Measurements from ENCODE around the gene ITPKB. TPM values are rescaled to one million over a fixed set of nuclear protein-coding genes. Genes with fewer than 3 reads are reported as not detected.

Gene ITPKB
- total RNA-seq, 1 donor from 2014 or later: 24.8 TPM

- intact Hi-C loops (cut with DNase I): loop anchor here (5.0 kb wide), 1 partner anchor 33 kb away; no protein-coding TSS in a partner anchor
- no peak for ATAC-seq
Observed at GRCh38 chr1:226680653-226681052, 58.4 kb downstream of the ITPKB start.

GRCh38 chr1:226679853-226680516, 59.1 kb downstream of the ITPKB start:
- peak; percentile 83 for ATAC-seq
- DNase-seq (ENCODE audit: missing footprints): peak; percentile 92
- intact Hi-C loops (cut with DNase I): loop anchor here (5.0 kb wide), 1 partner anchor 33 kb away; no protein-coding TSS in a partner anchor

More at GRCh38 chr1:226680653-226681052, 58.4 kb downstream of the ITPKB start:
- DNase-seq (ENCODE audit: missing footprints): no peak

GRCh38 chr1:226679262-226679661, 59.8 kb downstream of the ITPKB start:
- no peak for DNase-seq (ENCODE audit: missing footprints)
- intact Hi-C loops (cut with DNase I): no loop called here
- no peak for ATAC-seq

GRCh38 chr1:226678701-226679100, 60.4 kb downstream of the ITPKB start:
- intact Hi-C loops (cut with DNase I): no loop called here
- no peak for ATAC-seq
- no peak for DNase-seq (ENCODE audit: missing footprints)

- ATAC-seq (no peak), DNase-seq (ENCODE audit: missing footprints) (no peak)
- intact Hi-C loops (cut with DNase I): no loop called here
Observed at GRCh38 chr1:226678251-226678650, 60.8 kb downstream of the ITPKB start.

GRCh38 chr1:226677027-226678020, 61.8 kb downstream of the ITPKB start:
- DNase-seq (ENCODE audit: missing footprints): peak; percentile 89
- peak; percentile 72 for ATAC-seq
- intact Hi-C loops (cut with DNase I): loop anchor here (2.0 kb wide), 1 partner anchor 17 kb away; no protein-coding TSS in a partner anchor

DNA sequence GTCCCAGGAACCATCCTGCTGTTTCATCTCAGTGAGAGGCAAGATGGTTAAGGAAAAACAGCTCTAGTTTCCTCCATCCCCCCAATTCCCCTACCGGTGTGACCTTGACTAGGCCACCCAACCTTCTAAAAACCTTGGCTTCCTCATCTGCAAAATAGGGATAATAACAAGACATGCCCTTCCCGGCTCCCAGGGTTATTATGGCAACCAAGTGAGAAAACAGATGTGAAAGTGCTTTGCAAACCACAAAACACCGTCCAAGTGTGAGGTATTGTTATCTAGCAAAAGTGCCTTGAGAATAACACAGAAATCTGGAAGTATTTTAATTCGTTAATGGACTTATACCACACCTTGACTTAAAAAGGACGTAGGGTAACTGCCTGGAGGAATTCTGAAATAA, 62.7 kb downstream of the ITPKB start:
- ATAC-seq: no peak
- DNase-seq (ENCODE audit: missing footprints): no peak
- intact Hi-C loops (cut with DNase I): loop anchor here (2.0 kb wide), 1 partner anchor 16 kb away; no protein-coding TSS in a partner anchor

DNA sequence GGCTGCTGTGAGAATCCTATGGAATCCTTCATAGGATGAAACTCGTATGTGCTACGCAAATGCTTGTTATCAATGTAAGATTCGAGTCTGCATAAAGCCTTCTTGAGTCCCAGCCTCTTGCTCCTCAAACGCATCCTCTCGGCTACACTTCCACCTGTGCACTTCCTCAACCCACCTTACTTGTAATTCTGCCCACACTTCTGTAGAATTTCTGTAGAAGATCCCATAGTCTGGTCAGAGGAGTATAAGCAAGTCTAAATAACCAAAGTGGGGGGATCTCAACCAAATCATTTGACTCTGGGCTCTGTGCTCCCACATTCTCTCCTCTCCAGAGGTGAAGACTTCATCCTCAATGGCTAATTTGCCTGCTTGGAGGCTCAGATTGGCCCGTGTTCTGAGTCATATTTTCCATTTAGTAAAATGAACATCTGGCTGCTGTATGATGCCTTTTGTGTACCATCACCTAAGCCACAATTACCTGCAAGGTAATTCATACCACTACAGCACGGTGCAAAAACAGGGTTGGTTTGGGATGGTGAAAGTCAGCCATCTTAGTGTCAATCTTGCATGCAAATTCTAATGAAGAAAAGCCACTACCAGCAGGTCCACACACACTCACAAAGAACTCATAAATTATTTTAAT, 63.2 kb downstream of the ITPKB start:
- intact Hi-C loops (cut with DNase I): loop anchor here (2.0 kb wide), 1 partner anchor 15 kb away; no protein-coding TSS in a partner anchor
- DNase-seq (ENCODE audit: missing footprints): no peak
- ATAC-seq: no peak

DNA sequence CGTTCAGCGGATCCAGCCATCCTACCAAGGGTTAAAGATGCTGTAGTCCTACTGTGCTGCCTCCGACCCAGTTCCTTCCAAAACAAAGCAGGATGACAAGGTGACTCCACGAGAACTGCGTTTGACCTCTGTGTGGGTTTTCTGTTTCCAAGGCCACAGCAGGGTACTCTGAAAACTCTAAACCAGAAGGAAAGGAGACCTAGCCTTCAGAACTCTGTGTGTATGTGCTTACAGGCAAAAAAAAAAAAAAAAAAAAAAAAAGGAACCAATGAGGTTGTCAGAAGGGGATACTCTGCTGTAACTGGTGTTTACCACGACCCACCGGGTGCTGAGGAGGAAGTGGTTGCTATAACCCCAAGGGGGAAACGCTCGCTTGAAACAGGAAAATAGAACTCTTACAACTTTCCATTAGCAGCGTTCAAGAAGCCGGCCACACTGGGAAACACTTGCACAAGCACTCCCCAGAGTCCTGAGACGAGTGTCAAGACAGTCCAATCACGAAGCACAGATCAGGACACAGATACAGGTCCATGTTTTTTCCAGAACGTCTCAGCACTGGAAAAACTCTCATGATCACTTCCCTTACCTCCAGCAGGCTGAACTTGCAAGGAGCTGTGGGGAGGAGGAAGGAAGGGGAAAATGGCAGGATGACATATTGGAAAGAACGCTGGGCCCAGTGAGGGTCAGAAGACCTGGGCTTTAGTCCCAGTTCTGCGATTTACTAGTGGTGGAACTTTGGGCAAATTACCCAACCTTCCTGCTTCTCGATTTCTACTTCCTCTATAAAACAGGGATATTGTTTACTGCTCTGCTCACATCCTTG, 64.0 kb downstream of the ITPKB start:
- ATAC-seq: peak; percentile 46
- DNase-seq (ENCODE audit: missing footprints): peak; percentile 81
- intact Hi-C loops (cut with DNase I): no loop called here

- DNase-seq (ENCODE audit: missing footprints): no peak
- intact Hi-C loops (cut with DNase I): no loop called here
- ATAC-seq: no peak
Observed at GRCh38 chr1:226672339-226672762, 66.7 kb downstream of the ITPKB start.

GRCh38 chr1:226671277-226671676, 67.8 kb downstream of the ITPKB start:
- no peak for DNase-seq (ENCODE audit: missing footprints)
- intact Hi-C loops (cut with DNase I): no loop called here
- ATAC-seq: no peak

DNA sequence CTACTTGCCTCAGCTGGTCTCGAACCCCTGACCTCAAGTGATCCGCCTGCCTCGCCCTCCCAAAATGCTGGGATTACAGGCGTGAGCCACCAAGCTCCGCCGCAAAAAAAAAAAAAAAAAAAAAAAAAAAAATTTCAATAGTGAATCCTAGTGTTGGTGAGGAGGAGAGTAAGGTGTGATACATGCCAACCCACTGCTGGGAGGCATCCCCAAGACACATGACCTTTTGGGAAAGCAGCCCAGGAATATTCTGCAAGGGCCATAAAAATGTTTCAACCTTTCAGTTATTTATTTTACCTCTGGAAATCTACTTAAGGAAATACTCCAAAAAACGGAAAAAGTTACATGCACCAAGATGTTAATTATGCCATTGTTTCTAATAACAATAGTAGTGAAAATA, 69.0 kb downstream of the ITPKB start:
- no peak for ATAC-seq
- intact Hi-C loops (cut with DNase I): no loop called here

GRCh38 chr1:226668173-226668560, 70.9 kb downstream of the ITPKB start:
- intact Hi-C loops (cut with DNase I): no loop called here
- DNase-seq (ENCODE audit: missing footprints) (no peak), ATAC-seq (no peak)

More for the DNA sequence above, 69.0 kb downstream of the ITPKB start:
- no peak for DNase-seq (ENCODE audit: missing footprints)

DNA sequence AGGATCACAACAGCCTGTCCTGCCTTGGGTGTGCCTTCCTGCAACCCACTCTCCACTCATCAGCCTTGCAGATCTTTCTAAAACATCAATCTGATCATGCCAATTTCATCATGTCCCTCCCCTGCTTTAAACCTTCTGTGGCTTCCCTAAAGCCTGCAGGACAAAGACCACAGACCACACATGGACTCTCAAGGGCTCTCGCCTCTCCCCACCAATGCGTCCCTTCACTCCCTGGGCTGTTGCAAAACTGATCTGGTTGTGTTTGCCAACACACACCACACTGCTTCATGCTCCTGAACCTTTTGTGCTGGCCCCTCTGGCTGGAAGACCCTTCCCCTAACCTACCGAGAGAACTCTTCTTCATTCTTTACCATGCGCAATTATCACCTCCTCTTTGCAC, 72.4 kb downstream of the ITPKB start:
- no peak for DNase-seq (ENCODE audit: missing footprints)
- intact Hi-C loops (cut with DNase I): no loop called here
- no peak for ATAC-seq

GRCh38 chr1:226666164-226666506, 72.9 kb downstream of the ITPKB start:
- DNase-seq (ENCODE audit: missing footprints): no peak
- intact Hi-C loops (cut with DNase I): no loop called here
- no peak for ATAC-seq

DNA sequence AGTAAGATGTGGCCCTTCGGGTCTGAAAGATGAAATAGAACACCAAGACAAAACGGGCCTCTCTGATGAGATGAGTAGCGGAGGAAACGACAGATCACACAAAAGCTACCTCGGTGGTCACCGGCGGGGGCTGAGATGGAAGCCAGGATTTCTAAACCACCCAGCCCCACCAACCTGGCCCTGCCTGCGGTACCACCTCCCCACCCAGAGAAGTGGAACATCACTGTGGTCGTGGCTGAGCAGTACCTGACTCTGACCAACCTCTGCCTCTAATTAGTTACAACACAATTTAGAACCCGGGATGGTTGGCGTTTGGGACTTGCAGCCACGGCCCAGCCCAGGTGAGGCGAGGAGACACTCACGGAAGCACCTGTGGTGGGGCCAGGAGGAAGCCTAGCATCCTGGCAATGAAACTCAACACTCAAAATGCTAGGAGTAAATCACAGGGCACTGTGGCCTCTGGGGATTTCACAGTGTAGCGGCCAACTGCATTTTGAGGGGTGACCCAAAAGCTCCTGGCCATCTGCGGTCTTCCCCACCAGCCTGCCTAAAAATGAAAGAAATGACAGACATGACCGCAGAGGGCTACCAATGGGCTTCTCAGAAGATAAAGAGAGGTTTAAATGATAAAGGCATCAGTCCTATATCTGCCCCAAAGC, 73.4 kb downstream of the ITPKB start:
- intact Hi-C loops (cut with DNase I): no loop called here
- no peak for ATAC-seq
- no peak for DNase-seq (ENCODE audit: missing footprints)

DNA sequence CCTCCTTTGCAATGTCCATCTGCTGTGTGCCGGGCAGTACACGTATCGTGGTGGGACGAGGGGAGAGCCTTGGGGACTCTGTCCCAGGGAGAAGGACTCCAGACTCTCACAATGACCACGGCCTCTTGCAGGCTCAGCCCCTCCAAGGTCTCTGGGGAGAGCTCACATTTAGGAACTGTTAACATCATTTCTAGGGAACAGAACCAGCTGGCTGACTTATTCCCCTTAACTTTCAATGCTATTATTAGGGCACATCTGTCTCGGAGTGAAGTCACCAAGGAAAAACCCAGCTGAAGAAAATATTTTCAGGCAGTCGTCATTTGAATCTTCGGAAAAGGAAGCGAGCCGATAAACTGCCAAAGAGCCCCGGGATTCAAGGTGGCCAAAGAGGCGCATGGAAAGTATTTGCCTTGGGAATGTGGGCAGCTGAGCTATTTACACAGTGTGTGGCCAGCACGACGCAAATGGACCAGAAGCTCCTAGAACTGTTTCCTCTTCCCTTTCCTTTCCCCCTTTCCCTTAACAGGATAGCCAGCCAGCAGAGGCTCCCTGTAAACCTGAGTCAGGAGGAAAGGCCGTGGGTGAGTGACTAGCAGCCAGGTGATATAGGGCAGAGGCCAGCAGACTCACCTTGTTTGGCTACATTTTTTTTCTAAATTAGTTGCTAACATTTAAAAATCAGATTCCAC, 74.5 kb downstream of the ITPKB start:
- DNase-seq (ENCODE audit: missing footprints): no peak
- ATAC-seq: peak; percentile 73
- intact Hi-C loops (cut with DNase I): loop anchor here (5.0 kb wide), 1 partner anchor 73 kb away; the partner anchor contains the start of gene ITPKB
